GM19372 (cell line): ENCODE data around the gene USP34.
"Not testable (repeated sequence)": the region's sequence is repeated elsewhere in the genome, so short reads cannot be mapped to it uniquely, and the experiment has no call there.

ENCODE experiments used
- ATAC-seq: cut with Tn5 transposase; IDR thresholded peaks from one replicate; pipeline ENCODE4 v1.9.1; 2021; ENCODE audit warnings: mild to moderate bottlenecking, low read depth, moderate library complexity; ENCODE audit not compliant: unreplicated experiment

Gene USP34, protein sequence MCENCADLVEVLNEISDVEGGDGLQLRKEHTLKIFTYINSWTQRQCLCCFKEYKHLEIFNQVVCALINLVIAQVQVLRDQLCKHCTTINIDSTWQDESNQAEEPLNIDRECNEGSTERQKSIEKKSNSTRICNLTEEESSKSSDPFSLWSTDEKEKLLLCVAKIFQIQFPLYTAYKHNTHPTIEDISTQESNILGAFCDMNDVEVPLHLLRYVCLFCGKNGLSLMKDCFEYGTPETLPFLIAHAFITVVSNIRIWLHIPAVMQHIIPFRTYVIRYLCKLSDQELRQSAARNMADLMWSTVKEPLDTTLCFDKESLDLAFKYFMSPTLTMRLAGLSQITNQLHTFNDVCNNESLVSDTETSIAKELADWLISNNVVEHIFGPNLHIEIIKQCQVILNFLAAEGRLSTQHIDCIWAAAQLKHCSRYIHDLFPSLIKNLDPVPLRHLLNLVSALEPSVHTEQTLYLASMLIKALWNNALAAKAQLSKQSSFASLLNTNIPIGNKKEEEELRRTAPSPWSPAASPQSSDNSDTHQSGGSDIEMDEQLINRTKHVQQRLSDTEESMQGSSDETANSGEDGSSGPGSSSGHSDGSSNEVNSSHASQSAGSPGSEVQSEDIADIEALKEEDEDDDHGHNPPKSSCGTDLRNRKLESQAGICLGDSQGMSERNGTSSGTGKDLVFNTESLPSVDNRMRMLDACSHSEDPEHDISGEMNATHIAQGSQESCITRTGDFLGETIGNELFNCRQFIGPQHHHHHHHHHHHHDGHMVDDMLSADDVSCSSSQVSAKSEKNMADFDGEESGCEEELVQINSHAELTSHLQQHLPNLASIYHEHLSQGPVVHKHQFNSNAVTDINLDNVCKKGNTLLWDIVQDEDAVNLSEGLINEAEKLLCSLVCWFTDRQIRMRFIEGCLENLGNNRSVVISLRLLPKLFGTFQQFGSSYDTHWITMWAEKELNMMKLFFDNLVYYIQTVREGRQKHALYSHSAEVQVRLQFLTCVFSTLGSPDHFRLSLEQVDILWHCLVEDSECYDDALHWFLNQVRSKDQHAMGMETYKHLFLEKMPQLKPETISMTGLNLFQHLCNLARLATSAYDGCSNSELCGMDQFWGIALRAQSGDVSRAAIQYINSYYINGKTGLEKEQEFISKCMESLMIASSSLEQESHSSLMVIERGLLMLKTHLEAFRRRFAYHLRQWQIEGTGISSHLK (N-terminal part only)

DNA sequence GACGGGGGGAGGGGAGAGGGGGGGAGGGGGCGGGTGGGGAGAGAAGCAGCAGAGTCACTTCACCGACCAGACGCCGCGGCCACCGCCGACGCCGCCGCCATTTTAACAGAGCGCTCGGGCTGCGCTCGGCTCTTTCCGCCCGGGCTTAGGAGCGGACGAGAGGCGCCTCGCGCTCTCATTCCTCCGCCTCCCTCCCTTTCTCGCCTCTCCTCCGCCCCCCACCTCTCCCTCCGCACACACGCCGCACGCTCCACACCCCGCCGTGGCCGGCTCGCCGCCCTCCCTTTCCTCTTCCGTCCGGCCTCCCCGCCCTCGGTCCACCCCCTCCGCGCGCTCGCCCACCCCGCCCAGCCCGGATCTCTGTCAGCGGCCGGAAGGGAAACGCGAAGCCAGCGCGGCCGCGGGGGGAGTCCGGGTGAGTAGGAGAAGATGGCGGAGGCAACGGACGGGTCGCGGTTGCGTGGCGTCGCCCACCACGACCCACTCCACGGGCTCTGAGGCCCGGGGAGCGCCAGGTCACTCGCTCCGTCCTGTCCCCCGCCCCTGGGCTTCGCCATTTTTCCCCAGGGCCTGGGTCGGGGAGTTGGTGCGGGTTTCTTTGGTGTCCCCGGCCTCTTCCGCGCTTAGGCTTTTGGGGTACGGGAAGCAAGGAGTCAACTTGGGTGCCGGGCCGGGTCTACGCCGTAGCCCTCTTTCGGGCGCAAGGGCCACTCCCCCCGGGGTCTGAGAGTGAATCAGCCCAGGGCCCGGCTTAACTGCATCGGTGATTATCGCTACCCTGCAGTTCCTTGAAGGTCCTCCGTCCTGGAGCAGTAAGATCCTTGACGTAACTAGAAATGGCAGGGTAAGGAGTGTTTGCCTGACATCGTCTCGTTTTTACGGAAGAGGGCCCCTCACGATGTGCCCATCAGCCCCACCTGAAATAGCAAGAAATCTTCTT lies at the start of gene USP34:
Gene USP34 (minus strand): TSS at position 123 of the 940 bp plus-strand sequence. CDS start 395 bp downstream, outside the sequence.
- peak; percentile 74 for ATAC-seq

DNA sequence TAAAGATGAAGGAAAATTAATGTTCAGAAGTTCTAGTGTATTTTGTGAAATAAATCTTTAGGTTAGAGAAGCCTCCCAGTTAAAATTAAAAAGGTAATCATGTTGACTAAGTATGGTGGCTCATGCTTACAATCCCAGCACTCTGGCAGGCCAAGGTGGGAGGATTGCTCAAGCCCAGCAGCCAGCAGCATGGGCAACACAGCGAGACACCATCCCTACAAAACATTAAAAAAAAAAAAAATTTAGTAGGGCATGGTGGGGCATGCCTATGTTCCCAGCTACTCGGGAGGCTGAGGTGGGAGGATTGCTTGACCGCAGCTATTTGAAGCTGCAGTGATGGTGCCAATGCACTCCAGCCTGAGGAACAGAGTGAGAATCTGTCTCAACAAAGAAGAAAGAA lies 49.4 kb upstream of the USP34 start:
- ATAC-seq = no peak

DNA sequence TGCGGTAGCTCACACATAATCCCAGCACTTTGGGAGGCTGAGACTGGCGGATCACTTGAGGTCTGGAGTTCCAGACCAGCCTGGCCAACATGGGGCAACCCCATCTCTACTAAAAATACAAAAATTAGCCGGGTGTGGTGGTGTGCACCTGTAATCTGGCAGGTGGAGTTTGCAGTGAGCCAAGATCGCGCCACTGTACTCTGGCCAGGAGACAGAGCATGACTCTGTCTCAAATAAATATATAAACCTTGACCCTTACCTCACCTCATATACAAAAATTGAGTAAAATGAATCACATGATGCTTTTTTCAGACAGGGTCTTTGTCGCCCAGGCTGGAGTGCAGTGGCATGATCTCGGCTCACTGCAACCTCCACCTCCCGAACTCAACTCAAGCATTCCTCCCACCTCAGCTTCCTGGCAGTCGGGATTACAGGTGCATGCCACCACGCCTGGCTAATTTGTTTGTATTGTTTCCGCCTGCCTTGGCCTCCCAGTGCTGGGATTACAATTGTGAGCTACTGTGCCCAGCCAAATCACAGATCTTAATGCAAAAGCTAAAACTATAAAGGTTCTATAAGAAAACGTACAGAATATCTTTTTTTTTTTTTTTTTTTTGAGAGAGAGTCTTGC lies 42.0 kb upstream of the USP34 start:
- no peak for ATAC-seq

DNA sequence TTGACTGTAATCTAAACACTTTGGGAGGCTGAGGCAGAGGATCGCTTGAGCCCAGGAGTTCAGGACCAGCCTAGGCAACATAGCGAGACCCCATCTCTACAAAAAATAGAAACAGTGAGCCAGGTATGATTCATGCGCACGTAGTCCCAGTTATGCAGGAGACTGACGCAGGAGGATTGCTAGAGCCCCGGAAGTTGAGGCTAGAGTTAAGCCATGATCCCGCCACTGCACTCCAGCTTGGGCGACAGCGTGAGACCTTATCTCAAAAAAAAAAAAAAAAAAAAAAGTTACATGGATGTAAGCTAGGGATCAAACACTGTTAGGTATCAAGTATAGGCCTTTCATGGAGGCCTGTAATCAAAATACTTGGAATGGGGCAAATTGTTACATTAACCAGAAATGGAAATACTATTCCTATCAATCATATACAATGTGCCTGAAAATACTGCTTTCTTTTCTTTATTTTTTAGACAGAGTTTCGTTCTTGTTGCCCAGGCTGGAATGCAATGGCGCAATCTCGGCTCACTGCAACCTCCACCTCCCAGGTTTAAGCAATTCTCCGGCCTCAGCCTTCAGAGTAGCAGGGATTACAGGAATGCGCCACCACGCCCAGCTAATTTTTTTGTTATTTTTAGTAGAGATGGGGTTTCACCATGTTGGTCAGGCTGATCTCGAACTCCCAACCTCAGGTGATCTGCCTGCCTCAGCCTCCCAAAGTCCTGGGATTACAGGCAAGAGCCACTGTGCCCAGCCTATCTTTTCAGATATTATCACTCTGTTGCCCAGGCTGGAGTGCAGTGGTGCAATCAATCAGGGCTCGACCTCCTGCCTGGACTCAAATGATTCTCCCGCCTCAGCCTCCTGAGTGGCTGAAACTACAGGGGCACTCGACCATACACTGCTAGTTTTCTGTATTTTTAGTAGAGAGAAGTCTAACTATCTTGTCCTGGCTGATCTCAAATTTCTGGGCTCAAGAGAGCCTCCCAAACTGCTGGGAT lies 40.1 kb upstream of the USP34 start:
- no peak for ATAC-seq

DNA sequence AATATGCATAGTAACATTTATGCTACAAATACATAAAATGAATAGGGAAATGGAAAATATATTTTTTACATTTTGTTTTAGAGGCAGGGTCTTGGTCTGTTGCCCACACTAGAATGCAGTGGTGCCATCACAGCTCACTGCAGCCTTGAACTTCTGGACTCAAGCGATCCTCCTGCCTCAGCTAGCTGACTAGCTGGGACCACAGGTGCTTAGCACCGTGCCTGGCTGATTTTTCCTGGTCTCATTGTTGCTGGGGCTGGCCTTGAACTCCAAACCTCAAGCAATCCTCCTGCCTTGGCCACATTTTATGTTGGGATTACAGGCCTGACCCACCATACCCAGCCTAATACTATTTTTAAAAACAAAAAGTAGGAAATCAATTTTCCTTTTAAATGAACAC lies 34.1 kb upstream of the USP34 start:
- no peak for ATAC-seq

DNA sequence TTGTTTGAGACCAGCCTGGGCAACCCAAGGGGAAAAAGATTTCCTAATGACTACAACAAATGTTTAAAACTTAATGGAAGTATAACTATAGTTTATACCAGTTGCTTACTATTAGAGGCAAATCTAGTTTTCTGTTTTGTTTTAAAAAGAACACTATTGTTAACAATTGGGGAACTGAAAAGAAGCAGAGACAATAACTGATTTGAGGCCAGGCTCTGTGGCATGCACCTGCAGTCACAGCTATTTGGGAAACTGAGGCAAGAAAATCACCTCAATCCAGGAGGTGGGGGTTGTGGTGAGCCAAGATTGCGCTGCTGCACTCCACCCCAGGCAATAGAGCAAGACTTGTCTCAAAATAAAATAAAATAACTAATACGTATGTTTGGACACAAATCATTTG lies 28.2 kb upstream of the USP34 start:
- ATAC-seq = no peak

DNA sequence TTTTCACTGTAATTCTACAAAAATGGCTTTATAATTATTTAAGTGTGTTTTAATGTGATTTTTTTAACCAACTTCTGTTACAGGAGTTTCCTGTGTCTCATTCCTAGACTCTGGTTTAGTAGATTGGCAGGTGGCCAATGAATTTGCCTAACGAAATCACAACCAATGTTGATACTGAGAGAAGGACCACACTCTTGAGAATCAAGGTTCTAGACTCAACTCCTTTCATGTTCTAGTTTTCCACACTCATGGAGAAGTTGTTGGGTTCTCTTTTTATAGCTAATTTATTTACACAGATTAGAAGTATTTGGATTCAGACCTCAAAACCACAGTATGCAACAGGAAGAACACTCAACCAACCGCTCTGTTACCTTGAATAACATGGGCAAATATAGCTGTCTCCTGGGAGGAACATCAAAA lies 22.6 kb upstream of the USP34 start:
- ATAC-seq = no peak

DNA sequence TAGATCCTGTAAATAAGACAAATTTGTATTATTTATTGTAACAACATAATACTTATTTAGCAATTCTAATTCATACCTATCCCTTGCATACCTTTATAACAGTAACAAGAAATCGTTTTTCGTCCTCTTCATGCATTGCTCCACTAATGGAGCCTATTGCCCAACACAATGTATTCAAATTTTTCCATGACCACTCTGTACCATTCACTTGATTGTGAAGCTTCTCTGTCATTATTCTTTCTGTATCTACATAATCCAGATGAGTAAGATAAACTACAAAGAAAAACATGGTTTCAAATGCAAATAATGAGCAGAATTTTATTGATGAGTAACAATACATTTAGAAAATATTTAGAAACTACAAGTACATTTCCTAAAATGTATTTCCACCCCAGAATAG lies 21.6 kb upstream of the USP34 start:
- ATAC-seq = no peak

DNA sequence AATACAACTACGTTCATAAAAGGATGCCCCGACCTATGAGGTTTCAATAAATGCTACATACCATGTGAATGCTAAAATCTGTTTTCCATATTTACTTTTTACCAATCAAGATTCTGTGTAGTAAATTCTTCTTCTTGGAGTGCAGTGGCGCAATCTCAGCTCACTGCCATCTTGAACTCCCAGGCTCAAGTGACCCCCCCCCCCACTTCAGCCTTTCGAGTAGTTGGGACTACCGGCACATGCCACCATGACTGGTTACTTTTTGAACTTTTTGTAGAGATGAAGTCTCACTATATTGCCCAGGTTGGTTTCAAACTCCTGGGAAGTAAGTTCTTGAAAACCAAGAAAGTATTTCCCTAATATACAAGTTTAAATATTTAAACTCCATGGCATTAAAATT lies 14.4 kb upstream of the USP34 start:
- ATAC-seq = no peak

DNA sequence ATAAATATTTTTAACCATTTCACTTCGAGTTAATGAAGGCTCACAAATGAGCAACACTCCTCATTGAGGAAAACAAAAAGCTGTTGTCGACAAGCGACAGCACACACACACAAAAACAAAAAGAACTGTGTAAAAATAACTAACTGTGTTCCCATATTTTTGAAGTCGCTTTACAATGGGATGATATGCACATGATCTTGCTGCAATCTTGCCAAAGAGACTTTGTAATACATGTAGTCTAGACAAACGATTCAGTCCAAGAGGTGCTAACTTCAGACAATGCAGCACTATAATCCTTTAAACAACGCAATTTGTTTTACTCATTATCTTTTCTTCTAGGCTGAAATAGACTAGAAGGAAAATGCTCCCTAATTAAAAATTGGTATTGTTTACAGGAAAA lies 7.2 kb upstream of the USP34 start:
- ATAC-seq = no peak

DNA sequence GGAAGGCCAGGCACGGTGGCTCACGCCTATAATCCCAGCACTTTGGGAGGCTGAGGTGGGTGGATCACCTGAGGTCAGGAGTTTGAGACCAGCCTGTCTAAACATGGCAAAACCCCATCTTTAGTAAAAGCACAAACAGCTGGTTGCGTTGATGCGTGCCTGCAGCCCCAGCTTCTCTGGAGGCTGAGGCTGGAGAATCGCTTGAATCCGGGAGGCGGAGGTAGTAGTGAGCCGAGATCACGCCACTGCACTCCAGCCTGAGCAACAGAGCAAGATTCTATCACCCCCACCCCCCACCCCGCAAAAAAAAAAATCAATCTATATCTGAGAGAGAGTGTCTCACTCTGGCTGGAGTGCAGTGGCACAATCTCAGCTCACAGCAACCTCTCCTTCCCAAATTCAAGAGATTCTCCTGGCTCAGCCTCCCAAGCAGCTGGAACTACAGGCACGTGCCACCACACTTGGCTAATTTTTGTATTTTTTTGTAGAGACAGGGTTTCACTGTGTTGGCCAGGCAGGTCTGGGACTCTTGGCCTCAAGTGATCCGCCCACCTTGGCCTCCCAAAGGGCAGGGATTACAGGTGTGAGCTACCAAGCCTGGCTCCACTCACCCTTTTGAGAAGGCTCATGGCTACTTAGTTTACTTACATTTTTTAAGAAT lies 6.2 kb upstream of the USP34 start:
- ATAC-seq = not testable (repeated sequence)

DNA sequence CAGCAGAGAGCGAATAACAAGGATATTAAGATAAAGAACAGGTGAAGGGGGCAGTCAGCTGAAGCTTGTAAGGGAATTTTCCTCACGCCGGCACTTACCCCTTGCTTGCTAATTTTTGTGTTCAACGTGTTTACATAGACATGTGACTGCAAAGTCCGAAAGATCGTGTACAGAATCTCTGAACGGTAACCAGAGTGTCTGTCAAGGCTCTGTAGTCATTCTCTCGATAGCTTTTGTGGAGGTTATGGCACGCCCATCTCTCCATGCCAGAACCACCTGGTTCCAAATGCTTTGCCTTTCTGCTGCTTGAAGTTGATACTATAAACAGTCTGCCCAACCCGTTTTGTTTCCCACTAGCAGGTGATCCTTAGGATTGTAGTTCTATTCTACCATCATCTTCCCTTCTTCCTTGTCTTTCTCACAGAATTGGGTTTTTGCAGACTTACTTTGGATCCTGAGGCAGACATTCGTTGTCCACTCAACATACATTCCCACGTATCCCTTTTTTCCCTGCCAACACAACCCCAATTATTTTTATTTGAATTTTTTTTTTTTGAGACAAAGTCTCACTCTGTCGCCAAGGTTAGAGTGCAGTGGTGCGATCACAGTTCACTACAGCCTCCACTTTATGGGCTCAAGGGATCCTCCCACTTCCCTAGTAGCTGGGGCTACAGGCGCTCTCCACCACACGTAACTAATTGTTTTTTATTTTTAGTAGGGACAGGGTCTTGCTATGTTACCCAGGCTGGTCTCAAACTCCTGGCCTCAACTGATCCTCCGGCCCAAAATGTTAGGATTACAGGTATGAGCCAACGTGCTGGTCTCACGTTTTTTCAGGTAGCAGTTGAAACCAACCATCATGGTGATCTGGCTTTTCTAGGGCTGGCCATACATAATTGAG lies 1.3 kb upstream of the USP34 start:
- no peak for ATAC-seq

DNA sequence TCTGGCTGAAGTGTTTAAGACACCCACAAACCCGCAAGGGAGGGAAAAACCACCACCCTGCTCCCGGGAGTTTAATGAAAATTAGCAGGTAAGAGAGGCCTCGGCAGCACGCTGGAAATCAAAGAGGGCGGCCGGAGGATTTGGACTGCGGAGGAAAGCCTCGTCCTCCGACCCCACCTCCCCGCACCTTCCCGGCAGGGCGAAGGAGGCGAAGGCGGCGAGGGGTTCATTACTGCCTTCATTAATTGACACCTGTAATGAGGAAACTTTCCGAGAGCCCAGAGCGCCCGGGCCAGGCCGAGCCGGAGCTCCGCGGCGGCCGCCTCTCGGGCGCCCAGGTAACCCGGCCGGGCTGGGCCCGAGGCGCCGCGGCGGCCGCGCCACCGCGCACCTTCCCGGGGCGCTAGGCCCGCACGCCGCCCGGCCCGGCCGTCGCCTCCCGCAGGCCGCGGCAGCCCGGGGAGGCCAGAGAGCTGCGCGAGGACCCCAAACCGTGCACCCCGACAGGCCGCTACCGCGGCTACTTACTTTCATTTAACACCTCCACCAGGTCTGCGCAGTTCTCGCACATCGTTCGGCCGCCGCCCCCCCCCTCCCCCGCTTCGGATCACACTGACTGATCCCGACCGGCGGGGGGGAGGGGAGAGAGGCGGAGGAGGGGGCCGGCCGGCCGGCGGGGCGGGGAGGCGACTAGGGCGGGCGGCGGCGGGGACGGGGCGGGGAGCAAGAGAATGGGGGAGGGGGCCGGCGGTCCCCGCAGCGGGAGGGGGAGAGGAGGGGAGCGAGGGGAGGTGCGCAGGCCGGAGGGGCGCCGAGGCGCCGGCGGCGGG lies 550 bp downstream of the USP34 start:
- peak; percentile 26 for ATAC-seq

DNA sequence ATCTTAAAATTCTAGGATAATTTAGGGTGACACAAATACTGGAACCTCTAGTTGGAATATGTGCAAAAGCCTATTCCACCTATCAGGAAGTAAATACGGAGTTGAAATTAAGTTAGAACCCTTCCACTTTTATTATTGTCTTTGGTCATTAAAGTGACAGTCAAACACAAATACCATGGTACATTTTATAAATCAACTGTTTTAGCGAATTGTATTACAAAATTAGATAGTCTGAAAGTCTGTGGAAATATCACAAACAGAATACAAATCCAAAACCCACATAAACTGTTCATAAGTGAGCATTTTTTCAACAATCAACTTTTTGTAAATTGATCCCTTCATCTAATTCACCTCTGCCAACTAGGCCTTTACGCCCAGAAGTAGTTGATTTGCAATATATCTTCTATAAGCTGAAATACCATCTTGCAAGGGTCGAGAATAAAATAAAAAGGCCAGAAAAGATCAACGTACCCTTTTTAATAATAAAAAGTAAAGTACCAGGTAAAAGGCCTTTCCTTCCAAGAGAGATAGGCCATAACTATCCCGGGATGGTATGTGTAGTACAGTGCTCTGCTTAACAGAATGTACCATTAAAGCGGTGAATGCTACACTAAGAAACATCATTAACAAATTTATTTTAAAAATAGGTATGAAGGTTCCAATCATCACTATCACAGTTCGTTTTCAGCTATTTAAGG lies 1.3 kb downstream of the USP34 start:
- ATAC-seq = no peak

DNA sequence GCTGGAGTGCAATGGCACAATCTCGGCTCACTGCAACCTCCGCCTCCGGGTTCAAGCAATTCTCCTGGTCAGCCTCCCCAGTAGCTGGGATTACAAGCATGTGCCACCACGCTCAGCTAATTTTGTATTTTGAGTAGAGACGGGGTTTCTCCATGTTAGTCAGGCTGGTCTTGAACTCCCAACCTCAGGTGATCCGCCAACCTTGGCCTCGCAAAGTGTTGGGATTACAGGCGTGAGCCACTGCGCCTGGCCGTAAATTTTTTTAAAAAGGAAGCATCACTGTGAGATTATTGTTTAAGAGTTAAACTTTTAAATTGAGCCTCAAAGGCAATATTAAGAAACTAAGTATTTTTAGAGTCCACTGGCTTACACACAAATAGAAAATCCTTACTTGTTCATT lies 2.7 kb downstream of the USP34 start:
- ATAC-seq = not testable (repeated sequence)
